ENCODE measurements around the gene TTC36. TPM values are rescaled to one million over a fixed set of nuclear protein-coding genes. Genes with fewer than 3 reads are reported as not detected.

TTC36 gene
- total RNA-seq, 4 donors from 2014 or later = 0.55 to 3.8 TPM; not detected in 2

DNA sequence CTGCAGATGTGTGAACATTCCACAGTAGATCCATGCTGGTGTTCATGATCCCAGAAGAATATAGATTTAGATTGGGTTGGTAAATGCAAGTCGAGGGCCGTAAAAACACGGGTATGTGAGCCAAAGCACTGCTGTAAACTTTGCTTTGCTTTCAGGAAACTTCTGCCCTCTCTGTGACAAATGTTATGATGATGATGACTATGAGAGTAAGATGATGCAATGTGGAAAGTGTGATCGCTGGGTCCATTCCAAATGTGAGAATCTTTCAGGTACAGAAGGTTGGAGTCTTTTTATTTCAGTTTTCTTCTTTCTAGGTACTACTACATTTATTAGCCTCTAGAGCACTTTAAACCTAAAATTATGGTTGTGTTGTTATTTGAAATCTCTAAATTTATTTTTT is 36.2 kb upstream of the TTC36 start:
- H3K4me3 ChIP-seq = no peak overlapping the region
- peaks cover 0 to 6% of the 10 kb centered on the region in 2 donors for H3K4me1 ChIP-seq
- H3K36me3 ChIP-seq = peaks cover 8 to 77% of the 10 kb centered on the region in 2 donors
- DNase-seq = no peak
- H3K27me3 ChIP-seq = no peaks in the 10 kb centered on the region
- in situ Hi-C loops (cut with MboI; ENCODE audit: low sequenced_read_pairs in 4 of 4) (loop anchor here in 3 of 4 donors (5.0 to 25.0 kb wide), 6 partner anchors 89 to 304 kb away; partner anchors contain the start of genes ATP5MG (in 1 of the 3) and SCN2B (in 1 of the 3)), intact Hi-C loops (cut with DNase I; ENCODE audit: low total_unique reads) (no loop called here)
- no peaks in the 10 kb centered on the region for H3K9me3 ChIP-seq
- no peak overlapping the region for H3K27ac ChIP-seq
- no peak for TF ChIP-seq POLR2A (IDR thresholded peaks at IDR 0.05)
- TF ChIP-seq, protein P1, sequence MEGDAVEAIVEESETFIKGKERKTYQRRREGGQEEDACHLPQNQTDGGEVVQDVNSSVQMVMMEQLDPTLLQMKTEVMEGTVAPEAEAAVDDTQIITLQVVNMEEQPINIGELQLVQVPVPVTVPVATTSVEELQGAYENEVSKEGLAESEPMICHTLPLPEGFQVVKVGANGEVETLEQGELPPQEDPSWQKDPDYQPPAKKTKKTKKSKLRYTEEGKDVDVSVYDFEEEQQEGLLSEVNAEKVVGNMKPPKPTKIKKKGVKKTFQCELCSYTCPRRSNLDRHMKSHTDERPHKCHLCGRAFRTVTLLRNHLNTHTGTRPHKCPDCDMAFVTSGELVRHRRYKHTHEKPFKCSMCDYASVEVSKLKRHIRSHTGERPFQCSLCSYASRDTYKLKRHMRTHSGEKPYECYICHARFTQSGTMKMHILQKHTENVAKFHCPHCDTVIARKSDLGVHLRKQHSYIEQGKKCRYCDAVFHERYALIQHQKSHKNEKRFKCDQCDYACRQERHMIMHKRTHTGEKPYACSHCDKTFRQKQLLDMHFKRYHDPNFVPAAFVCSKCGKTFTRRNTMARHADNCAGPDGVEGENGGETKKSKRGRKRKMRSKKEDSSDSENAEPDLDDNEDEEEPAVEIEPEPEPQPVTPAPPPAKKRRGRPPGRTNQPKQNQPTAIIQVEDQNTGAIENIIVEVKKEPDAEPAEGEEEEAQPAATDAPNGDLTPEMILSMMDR (IDR thresholded peaks at IDR 0.05 in 4 of 5, conservative IDR thresholded peaks at IDR 0.05 in 1 of 5) = no peak
- ATAC-seq = no peak

DNA sequence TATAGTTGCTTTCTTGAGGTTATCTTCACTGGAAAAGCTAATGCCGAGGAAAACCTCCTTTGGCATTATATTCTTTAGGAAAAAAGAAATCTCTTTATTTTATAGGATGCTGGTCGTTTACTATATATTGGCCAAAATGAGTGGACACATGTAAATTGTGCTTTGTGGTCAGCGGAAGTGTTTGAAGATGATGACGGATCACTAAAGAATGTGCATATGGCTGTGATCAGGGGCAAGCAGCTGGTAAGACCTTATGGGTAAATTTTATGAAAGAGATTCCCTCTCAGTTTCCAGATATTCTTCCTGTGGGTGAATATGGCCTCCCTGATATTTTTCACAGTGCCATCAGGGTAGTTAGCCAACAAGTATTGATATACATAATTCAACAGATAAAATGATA is 29.4 kb upstream of the TTC36 start:
- Histone ChIP-seq H3K4me3 (no peak overlapping the region), H3K36me3 (peaks cover 0 to 96% of the 10 kb centered on the region in 2 donors), H3K9me3 (no peaks in the 10 kb centered on the region), H3K27me3 (no peaks in the 10 kb centered on the region), H3K27ac (no peak overlapping the region), H3K4me1 (peaks cover 0 to 6% of the 10 kb centered on the region in 2 donors)
- DNase-seq = no peak
- no peak for TF ChIP-seq POLR2A (IDR thresholded peaks at IDR 0.05)
- in situ Hi-C loops (cut with MboI; ENCODE audit: low sequenced_read_pairs in 4 of 4) (loop anchor here in 3 of 4 donors (5.0 to 25.0 kb wide), 5 partner anchors 103 to 311 kb away; partner anchors contain the start of gene SCN2B (in 1 of the 3)), intact Hi-C loops (cut with DNase I; ENCODE audit: low total_unique reads) (no loop called here)
- no peak for ATAC-seq

DNA sequence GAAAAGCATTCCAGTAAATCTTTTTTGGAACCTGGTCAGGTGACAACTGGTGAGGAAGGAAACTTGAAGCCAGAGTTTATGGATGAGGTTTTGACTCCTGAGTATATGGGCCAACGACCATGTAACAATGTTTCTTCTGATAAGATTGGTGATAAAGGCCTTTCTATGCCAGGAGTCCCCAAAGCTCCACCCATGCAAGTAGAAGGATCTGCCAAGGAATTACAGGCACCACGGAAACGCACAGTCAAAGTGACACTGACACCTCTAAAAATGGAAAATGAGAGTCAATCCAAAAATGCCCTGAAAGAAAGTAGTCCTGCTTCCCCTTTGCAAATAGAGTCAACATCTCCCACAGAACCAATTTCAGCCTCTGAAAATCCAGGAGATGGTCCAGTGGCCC is 24.1 kb upstream of the TTC36 start:
- Histone ChIP-seq H3K4me1 (no peaks in the 10 kb centered on the region), H3K27ac (no peak overlapping the region), H3K9me3 (no peaks in the 10 kb centered on the region), H3K4me3 (no peak overlapping the region), H3K27me3 (no peaks in the 10 kb centered on the region), H3K36me3 (peaks cover 0 to 97% of the 10 kb centered on the region in 2 donors)
- DNase-seq (no peak), ATAC-seq (no peak)
- intact Hi-C loops (cut with DNase I; ENCODE audit: low total_unique reads) (no loop called here), in situ Hi-C loops (cut with MboI; ENCODE audit: low sequenced_read_pairs in 4 of 4) (no loop called here)
- TF ChIP-seq, protein P1 (IDR thresholded peaks at IDR 0.05 in 4 of 5, conservative IDR thresholded peaks at IDR 0.05 in 1 of 5) = no peak
- TF ChIP-seq POLR2A (IDR thresholded peaks at IDR 0.05) = no peak

DNA sequence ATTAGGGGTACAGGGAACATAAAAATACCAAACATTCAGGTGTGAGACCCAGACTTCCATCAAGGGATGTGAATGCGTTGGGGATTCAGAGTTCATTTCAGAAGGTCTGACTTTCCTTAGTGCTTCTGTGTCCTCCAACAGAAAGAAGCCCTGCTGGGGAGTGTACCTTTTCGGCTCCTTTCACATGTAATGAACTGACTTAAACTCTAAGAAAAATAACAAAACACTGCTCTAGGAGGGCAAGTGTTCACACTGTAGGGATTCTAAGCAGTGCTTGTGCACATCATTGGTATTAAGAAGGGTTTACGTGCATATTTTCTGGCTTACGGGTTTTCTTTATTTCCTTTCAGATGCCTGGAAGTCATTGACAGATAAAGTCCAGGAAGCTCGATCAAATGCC is 15.7 kb upstream of the TTC36 start:
- no peak overlapping the region for H3K27ac ChIP-seq
- intact Hi-C loops (cut with DNase I; ENCODE audit: low total_unique reads) (no loop called here), in situ Hi-C loops (cut with MboI; ENCODE audit: low sequenced_read_pairs in 4 of 4) (no loop called here)
- H3K9me3 ChIP-seq = no peaks in the 10 kb centered on the region
- ATAC-seq (no peak), DNase-seq (no peak)
- no peak for TF ChIP-seq POLR2A (IDR thresholded peaks at IDR 0.05)
- TF ChIP-seq, protein P1 (IDR thresholded peaks at IDR 0.05 in 4 of 5, conservative IDR thresholded peaks at IDR 0.05 in 1 of 5) = no peak
- H3K4me3 ChIP-seq = no peak overlapping the region
- H3K27me3 ChIP-seq = no peaks in the 10 kb centered on the region
- peaks cover 9 to 93% of the 10 kb centered on the region in 2 donors for H3K36me3 ChIP-seq
- H3K4me1 ChIP-seq = no peaks in the 10 kb centered on the region

DNA sequence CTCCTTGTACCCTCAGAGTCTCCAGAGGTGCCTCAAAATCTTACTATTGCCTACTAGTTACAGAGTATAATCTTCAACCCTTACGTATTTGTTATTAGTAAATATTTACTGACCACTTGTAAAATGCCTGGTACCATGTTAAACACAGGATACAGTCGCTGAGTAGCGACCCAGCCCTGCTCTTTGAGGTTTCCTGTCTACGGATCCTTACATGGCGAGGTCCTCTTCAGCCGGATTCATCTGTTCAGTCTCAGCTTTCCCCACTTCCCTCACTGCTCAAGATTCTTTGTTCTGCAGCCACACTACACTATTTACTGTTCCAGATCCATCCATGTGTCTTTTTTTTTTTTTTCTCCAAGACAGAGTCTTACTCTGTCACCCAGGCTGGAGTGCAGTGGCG is 13.2 kb upstream of the TTC36 start:
- ATAC-seq = no peak
- no peak overlapping the region for H3K27ac ChIP-seq
- no peak overlapping the region for H3K4me3 ChIP-seq
- no peak for DNase-seq
- intact Hi-C loops (cut with DNase I; ENCODE audit: low total_unique reads) (no loop called here), in situ Hi-C loops (cut with MboI; ENCODE audit: low sequenced_read_pairs in 4 of 4) (no loop called here)
- H3K27me3 ChIP-seq = no peaks in the 10 kb centered on the region
- TF ChIP-seq, protein P1 (IDR thresholded peaks at IDR 0.05 in 4 of 5, conservative IDR thresholded peaks at IDR 0.05 in 1 of 5) = no peak
- no peak for TF ChIP-seq POLR2A (IDR thresholded peaks at IDR 0.05)
- H3K36me3 ChIP-seq = peaks cover 9 to 87% of the 10 kb centered on the region in 2 donors
- H3K4me1 ChIP-seq = no peaks in the 10 kb centered on the region
- no peaks in the 10 kb centered on the region for H3K9me3 ChIP-seq

Measured in gastrocnemius medialis (tissue), 4 donors.